ENCODE results near the gene RAB10.

Gene RAB10

DNA sequence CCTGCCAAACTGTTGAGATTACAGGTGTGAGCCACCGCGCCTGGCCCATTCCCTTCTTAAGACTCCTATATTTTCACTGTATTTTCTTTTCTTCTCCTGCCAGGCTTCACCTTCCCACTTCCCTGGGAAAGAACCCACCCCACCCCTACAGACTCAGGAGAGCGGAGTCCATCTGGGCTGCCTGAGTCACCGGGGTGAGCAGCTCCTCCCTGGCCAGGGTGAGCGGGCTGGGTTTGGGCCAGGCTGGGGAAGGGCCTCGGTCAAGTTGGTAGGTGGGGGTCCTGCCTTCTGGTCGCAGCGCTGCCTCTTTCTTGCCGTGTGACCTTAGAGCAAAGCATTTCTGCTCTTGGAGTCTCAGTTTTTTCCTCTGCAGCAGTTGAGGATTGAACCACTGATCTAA, 136.9 kb downstream of the RAB10 start:
- Histone ChIP-seq H3K4me3 (ENCODE audit: low read length) (no peak overlapping the region), H3K27ac (ENCODE audit: low read length) (no peak overlapping the region), H3K9me3 (ENCODE audit: control insufficient read depth, insufficient read depth, low read length) (no peaks in the 10 kb centered on the region), H3K36me3 (ENCODE audit: control insufficient read depth, insufficient read depth, low read length) (no peaks in the 10 kb centered on the region), H3K27me3 (ENCODE audit: control insufficient read depth, insufficient read depth, low read length) (no peaks in the 10 kb centered on the region), H3K4me1 (ENCODE audit: control insufficient read depth, insufficient read depth, low read length) (peaks cover 6% of the 10 kb centered on the region; the same call in 1 of the 2 replicates)
- no peak for DNase-seq (ENCODE audit: low read depth, low spot score)
- no CpG with 5 or more reads among the region's 9 CpGs for WGBS (ENCODE audit: insufficient coverage, insufficient read length)

DNA sequence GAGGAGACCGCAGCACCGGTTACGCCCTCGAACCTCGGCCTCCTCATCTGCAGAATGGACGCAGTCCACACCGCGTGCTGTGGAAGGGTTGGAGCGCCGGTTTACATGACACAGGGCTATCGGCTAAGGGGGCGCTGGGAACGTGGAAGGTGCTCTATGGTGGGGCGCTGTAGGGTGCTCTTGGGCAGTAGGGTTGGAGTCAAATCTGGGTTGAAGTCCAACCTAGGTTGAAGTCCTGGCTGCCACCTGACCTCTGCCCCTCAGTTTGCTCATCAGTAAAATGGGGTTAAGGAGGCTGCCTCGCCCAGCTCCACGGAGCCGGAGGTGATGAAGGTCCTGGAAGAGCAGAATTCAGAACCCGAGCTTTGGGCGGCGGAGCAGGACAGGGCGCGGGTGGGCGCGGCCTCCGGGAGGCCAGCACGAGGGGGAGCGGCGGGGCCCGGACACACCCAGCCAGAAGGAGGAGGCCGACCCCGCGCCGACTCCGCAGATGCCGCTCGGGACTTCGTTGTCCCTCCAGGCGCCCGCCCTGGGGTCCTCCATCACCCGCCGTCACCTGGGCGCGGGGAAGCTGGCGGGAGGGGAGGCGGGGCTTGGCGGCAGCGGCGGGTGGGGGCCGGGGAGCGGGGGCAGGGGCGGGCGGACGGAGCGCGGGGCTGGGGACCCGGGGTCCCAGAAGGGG, 138.4 kb downstream of the RAB10 start:
- H3K4me3 ChIP-seq (ENCODE audit: low read length): peak overlapping the region; percentile 58; the same call in 1 of the 2 replicates
- no peak for DNase-seq (ENCODE audit: low read depth, low spot score)
- no peak overlapping the region for H3K27ac ChIP-seq (ENCODE audit: low read length)
- no peaks in the 10 kb centered on the region; the same call in 1 of the 2 replicates for H3K36me3 ChIP-seq (ENCODE audit: control insufficient read depth, insufficient read depth, low read length)
- H3K27me3 ChIP-seq (ENCODE audit: control insufficient read depth, insufficient read depth, low read length): no peaks in the 10 kb centered on the region
- H3K9me3 ChIP-seq (ENCODE audit: control insufficient read depth, insufficient read depth, low read length): no peaks in the 10 kb centered on the region
- peaks cover 6% of the 10 kb centered on the region; the same call in 1 of the 2 replicates for H3K4me1 ChIP-seq (ENCODE audit: control insufficient read depth, insufficient read depth, low read length)
- no CpG with 5 or more reads among the region's 56 CpGs for WGBS (ENCODE audit: insufficient coverage, insufficient read length)

DNA sequence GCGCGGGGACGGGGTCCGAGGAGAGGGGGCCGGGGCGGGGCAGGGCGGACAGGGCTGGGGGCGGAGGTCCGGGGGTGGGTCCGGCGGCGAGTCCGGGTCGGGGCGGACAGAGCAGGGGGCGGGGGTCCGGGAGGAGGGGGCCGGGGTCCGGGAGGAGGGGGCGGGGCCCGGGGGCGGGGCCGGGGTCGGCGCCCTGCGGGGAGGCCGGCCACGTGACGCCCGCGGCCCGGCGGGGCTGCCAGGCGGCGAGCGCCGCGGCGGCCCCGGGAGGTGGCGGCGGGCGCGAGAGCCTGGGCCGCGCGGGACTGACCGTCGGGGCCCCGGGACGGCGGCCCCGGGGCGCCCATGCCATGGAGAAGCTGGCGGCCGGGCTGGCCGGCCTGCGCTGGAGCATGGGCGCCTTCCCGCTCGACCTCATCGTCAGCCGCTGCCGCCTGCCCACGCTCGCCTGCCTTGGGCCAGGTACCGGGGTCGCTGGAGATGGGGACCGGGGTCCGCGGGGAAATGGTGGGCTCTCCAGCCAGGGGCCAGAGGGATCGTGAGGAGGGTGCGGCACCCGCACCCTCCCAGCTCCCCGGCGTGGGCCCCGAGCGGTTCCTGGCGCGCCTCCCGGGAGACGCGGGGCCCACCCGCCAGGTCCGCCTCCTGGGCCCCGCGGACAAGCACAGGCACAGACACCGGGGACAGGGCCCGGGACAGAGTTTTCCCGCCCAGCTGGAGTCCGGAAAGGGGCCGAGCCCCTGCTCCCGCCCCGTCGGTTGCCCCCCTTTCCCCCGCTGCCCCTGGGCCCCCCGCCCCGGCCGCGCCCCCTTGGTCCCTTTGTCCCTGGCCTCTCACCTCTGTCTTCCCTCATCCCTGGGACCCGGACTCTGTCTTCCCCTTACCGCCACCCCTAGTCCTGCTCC, 139.2 kb downstream of the RAB10 start, which contains the start of gene GAREM2:
TSS of gene GAREM2 (plus strand) at position 218 of the 905 bp plus-strand sequence. CDS start at position 351, 133 bp downstream.
- Histone ChIP-seq H3K27ac (ENCODE audit: low read length) (no peak within 1 kb of the TSS), H3K4me3 (ENCODE audit: low read length) (peak within 1 kb of the TSS; percentile 66; the same call in 1 of the 2 replicates), H3K4me1 (ENCODE audit: control insufficient read depth, insufficient read depth, low read length) (peaks cover 6% of the 10 kb centered on the region; the same call in 1 of the 2 replicates), H3K9me3 (ENCODE audit: control insufficient read depth, insufficient read depth, low read length) (no peaks in the 10 kb centered on the region), H3K36me3 (ENCODE audit: control insufficient read depth, insufficient read depth, low read length) (no peaks in the 10 kb centered on the region; the same call in 1 of the 2 replicates), H3K27me3 (ENCODE audit: control insufficient read depth, insufficient read depth, low read length) (no peaks in the 10 kb centered on the region)
- no CpG with 5 or more reads among the region's 102 CpGs for WGBS (ENCODE audit: insufficient coverage, insufficient read length)
- DNase-seq (ENCODE audit: low read depth, low spot score): no peak

DNA sequence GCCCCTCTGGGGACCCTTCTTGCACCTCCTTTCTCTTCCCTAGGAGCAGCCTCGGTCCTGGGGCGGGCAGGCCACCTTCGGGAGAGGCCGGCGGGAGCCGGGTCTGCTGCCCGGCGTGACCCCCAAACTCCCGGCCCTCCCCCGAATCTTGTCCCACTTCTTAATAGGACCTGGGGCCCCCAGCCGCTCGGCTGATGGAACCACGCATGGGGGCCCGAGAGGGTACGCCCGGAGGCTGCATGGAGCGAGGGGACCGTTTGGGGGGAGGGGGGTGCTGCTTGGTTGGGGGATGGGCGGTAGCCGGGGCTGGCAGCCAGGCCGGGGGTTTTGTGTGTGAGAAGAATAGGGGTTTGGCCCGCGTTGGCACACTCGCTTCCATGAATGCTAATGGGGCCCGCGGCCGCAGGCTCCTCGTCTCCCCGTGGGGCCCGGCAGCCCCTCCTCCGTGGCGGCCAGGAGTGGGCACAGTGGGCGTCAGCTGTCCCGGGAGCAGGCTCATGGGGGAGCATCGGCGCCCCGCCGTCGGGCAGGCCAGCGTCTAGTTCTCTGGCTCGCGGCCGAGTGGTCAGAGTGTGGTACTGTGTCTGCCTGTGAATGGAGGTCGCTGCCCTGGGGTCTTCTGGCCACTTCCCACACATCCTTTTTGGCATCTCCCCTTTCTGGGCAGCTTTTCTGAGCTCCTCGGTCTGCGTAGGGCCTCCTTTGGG, 140.0 kb downstream of the RAB10 start:
- H3K27me3 ChIP-seq (ENCODE audit: control insufficient read depth, insufficient read depth, low read length): no peaks in the 10 kb centered on the region
- no peak for DNase-seq (ENCODE audit: low read depth, low spot score)
- WGBS (ENCODE audit: insufficient coverage, insufficient read length): no CpG with 5 or more reads among the region's 46 CpGs

DNA sequence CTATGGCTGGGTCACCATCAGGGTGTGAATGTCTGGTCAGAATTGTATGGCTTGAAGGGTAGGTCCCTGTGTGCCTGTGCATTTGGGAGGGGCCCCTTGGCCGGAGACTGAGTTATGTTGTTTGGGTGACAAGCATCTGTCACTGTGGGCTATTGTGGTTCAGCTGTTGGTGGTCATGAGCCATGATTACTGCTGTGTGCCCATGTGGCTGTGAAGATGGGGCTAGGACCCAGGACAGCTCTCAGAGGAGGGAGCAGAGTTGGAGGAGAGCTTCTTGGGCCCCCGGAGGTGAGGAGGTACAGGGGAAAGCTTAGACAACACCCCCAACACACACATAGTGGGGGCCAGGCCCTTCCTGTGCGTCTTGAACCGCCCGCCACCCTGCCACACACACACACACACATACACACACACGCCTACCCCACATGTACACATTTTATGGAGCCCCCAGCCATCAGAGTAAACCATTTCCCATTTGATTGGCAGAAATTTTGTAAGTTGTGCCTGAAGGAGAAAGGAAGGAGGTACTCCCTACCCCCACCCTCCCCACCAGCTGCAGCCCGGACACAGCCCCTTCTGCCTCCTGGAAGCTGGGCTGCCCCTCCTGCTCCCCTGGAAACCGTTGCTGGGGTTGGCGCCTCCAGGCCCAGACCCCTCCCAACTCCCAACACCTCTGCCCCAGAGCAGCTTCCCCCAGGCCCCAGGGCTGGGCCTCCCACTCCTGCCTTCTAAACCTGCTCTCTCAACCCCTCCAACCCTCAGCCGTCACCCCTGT, 141.0 kb downstream of the RAB10 start:
- Histone ChIP-seq H3K36me3 (ENCODE audit: control insufficient read depth, insufficient read depth, low read length) (no peaks in the 10 kb centered on the region; the same call in 1 of the 2 replicates), H3K27ac (ENCODE audit: low read length) (no peak overlapping the region), H3K4me3 (ENCODE audit: low read length) (no peak overlapping the region), H3K4me1 (ENCODE audit: control insufficient read depth, insufficient read depth, low read length) (peaks cover 9% of the 10 kb centered on the region; the same call in 1 of the 2 replicates), H3K27me3 (ENCODE audit: control insufficient read depth, insufficient read depth, low read length) (no peaks in the 10 kb centered on the region), H3K9me3 (ENCODE audit: control insufficient read depth, insufficient read depth, low read length) (no peaks in the 10 kb centered on the region)
- WGBS (ENCODE audit: insufficient coverage, insufficient read length): no CpG with 5 or more reads among the region's 10 CpGs
- DNase-seq (ENCODE audit: low read depth, low spot score): no peak

More for the DNA sequence above, 140.0 kb downstream of the RAB10 start:
- peaks cover 6% of the 10 kb centered on the region; the same call in 1 of the 2 replicates for H3K4me1 ChIP-seq (ENCODE audit: control insufficient read depth, insufficient read depth, low read length)
- H3K4me3 ChIP-seq (ENCODE audit: low read length): peak overlapping the region; percentile 66; the same call in 1 of the 2 replicates
- no peaks in the 10 kb centered on the region for H3K9me3 ChIP-seq (ENCODE audit: control insufficient read depth, insufficient read depth, low read length)
- H3K36me3 ChIP-seq (ENCODE audit: control insufficient read depth, insufficient read depth, low read length): no peaks in the 10 kb centered on the region; the same call in 1 of the 2 replicates
- H3K27ac ChIP-seq (ENCODE audit: low read length): no peak overlapping the region

DNA sequence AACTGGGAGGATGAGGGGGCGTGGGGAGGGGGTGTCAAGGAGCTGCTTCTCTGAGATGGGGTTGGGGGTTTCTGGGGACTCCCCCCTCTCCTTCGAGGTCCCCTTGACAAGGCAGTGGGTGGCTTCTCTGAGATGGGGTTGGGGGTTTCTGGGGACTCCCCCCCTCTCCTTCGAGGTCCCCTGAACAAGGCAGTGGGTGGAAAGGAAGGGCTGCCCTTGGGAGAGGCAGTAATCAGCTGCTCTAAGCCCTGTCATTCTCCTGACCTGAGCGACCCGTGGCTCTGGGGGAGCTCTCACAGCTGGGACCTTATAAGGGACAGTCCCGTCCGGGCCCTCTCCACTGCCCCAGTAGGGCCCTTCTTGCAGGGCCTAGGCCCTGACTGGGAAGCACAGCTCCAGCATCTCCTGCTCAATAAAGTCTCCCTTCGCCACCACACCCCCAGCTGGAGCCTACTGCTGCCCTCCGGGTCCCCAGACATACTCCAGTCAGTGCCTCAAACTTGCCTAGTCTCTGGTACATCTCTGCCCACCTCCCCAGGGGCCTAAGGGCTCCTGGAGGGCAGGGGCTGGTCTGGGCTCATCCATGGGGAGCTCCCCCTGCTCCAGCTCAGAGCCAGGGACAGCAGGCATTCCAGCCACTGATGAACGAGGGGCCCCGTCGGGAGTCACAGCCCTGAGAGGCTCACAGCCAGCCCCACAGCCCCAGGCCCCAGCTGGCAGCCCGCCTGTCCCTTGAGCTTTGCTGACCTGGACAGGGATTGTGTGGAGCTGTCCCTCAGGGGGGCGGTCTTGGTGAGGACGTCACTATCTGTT, 141.8 kb downstream of the RAB10 start:
- Histone ChIP-seq H3K4me1 (ENCODE audit: control insufficient read depth, insufficient read depth, low read length) (peaks cover 9% of the 10 kb centered on the region; the same call in 1 of the 2 replicates), H3K9me3 (ENCODE audit: control insufficient read depth, insufficient read depth, low read length) (no peaks in the 10 kb centered on the region), H3K27ac (ENCODE audit: low read length) (no peak overlapping the region), H3K36me3 (ENCODE audit: control insufficient read depth, insufficient read depth, low read length) (no peaks in the 10 kb centered on the region; the same call in 1 of the 2 replicates), H3K27me3 (ENCODE audit: control insufficient read depth, insufficient read depth, low read length) (no peaks in the 10 kb centered on the region), H3K4me3 (ENCODE audit: low read length) (no peak overlapping the region)
- no peak for DNase-seq (ENCODE audit: low read depth, low spot score)
- no CpG with 5 or more reads among the region's 15 CpGs for WGBS (ENCODE audit: insufficient coverage, insufficient read length)

DNA sequence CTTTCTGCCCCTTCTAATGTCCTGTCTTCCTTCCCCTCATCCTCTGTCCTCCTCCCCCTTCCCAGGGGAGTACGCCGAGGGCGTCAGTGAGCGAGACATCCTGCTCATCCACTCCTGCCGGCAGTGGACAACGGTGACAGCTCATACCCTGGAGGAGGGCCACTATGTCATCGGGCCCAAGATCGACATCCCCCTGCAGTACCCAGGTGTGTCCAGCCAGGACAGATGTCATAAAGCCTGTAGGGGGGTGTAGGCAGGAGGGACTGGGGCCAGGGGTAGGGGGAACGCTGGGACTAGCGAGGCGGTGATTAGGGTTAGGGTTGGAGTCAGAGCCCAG, 142.4 kb downstream of the RAB10 start:
- Histone ChIP-seq H3K4me3 (ENCODE audit: low read length) (no peak overlapping the region), H3K27ac (ENCODE audit: low read length) (no peak overlapping the region), H3K36me3 (ENCODE audit: control insufficient read depth, insufficient read depth, low read length) (no peaks in the 10 kb centered on the region; the same call in 1 of the 2 replicates), H3K9me3 (ENCODE audit: control insufficient read depth, insufficient read depth, low read length) (no peaks in the 10 kb centered on the region), H3K27me3 (ENCODE audit: control insufficient read depth, insufficient read depth, low read length) (no peaks in the 10 kb centered on the region), H3K4me1 (ENCODE audit: control insufficient read depth, insufficient read depth, low read length) (peaks cover 9% of the 10 kb centered on the region; the same call in 1 of the 2 replicates)
- DNase-seq (ENCODE audit: low read depth, low spot score): no peak
- WGBS (ENCODE audit: insufficient coverage, insufficient read length): no CpG with 5 or more reads among the region's 11 CpGs

DNA sequence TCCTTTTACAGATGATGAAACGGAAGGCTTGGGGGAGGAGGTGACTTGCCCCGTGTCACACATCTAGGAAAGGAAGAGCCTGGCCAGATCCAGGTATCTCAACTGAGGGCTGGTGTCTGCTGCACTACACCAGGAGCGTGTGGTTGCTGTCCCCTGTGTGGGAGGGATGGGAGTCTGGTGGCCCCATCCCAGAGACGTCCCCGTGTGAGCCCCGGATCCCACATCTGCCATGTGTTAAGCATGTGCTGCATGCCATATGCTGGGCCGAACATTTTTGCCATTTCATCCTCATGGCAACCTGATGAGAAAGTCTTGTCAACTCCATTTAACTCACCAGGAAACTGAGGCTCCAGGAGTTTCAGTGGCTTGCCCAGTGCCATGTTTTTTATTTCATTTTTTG, 143.2 kb downstream of the RAB10 start:
- Histone ChIP-seq H3K27ac (ENCODE audit: low read length) (no peak overlapping the region), H3K4me3 (ENCODE audit: low read length) (no peak overlapping the region), H3K36me3 (ENCODE audit: control insufficient read depth, insufficient read depth, low read length) (no peaks in the 10 kb centered on the region; the same call in 1 of the 2 replicates), H3K27me3 (ENCODE audit: control insufficient read depth, insufficient read depth, low read length) (no peaks in the 10 kb centered on the region), H3K4me1 (ENCODE audit: control insufficient read depth, insufficient read depth, low read length) (peaks cover 7% of the 10 kb centered on the region; the same call in 1 of the 2 replicates), H3K9me3 (ENCODE audit: control insufficient read depth, insufficient read depth, low read length) (no peaks in the 10 kb centered on the region)
- DNase-seq (ENCODE audit: low read depth, low spot score): no peak
- WGBS (ENCODE audit: insufficient coverage, insufficient read length): no CpG with 5 or more reads among the region's 7 CpGs

DNA sequence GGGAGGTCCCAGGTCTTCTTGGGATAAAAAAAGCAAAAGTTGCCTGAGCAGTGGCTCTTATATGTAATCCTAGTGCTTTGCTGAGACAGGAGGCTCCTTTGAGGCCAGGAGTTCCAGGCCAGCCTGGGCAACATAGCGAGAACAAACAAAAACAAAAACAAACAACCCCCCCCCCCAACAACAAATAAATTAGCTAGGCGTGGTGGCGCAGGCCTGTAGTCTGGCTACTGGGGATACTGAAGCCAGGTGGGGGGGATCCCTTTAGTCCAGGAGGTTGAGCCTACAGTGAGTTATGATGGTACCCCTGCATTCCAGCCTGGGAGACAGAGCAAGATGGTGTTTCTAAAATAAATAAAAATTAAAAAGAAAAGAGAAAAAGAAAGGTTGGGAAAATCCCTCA, 144.4 kb downstream of the RAB10 start:
- no peak for DNase-seq (ENCODE audit: low read depth, low spot score)
- H3K4me1 ChIP-seq (ENCODE audit: control insufficient read depth, insufficient read depth, low read length): peaks cover 7% of the 10 kb centered on the region; the same call in 1 of the 2 replicates
- no peaks in the 10 kb centered on the region; the same call in 1 of the 2 replicates for H3K36me3 ChIP-seq (ENCODE audit: control insufficient read depth, insufficient read depth, low read length)
- no peaks in the 10 kb centered on the region for H3K9me3 ChIP-seq (ENCODE audit: control insufficient read depth, insufficient read depth, low read length)
- no peaks in the 10 kb centered on the region for H3K27me3 ChIP-seq (ENCODE audit: control insufficient read depth, insufficient read depth, low read length)
- H3K27ac ChIP-seq (ENCODE audit: low read length): no peak overlapping the region
- no peak overlapping the region for H3K4me3 ChIP-seq (ENCODE audit: low read length)
- WGBS (ENCODE audit: insufficient coverage, insufficient read length): no CpG with 5 or more reads among the region's 3 CpGs

Data from iPS DF 6.9 (cell line).